GM23338 (cell line): Measurements from ENCODE around the gene PLBD1. TPM values are rescaled to one million over a fixed set of nuclear protein-coding genes. Genes with fewer than 3 reads are reported as not detected.

Experiments used
- ATAC-seq: fragments of 200-7000 bp; cut with Tn5 transposase; 3 replicates; pipeline ENCODE4 v1.9.1; 2020
- DNase-seq: peaks from one replicate; pipeline ENCODE4 v3.0.0-alpha.2; 2015; ENCODE audit warnings: low spot score
- H2AFZ ChIP-seq: fragments of 200-600 bp; sonication (generic); 2 replicates; pipeline ENCODE4 v1.8.0; 2016; ENCODE audit warnings: antibody characterized with exemption, mild to moderate bottlenecking, moderate library complexity
- H3F3A ChIP-seq: fragments of 200-600 bp; sonication (generic); replicated peaks from 2 replicates; pipeline ENCODE4 v1.8.0; 2017; ENCODE audit warnings: antibody characterized with exemption, mixed run types, low read depth
- H3K27ac ChIP-seq: fragments of 200-600 bp; sonication (generic); 2 replicates; pipeline ENCODE4 v1.6.1; 2016; ENCODE audit warnings: low read depth
- H3K27me3 ChIP-seq: fragments of 200-600 bp; sonication (generic); 2 replicates; pipeline ENCODE4 v1.8.0; 2016; ENCODE audit warnings: mild to moderate bottlenecking, mixed run types, moderate library complexity; ENCODE audit not compliant: insufficient read depth
- H3K36me3 ChIP-seq: fragments of 200-600 bp; sonication (generic); 2 replicates; pipeline ENCODE4 v1.8.0; 2016; ENCODE audit warnings: mild to moderate bottlenecking; ENCODE audit not compliant: insufficient read depth
- H3K4me1 ChIP-seq: fragments of 200-600 bp; sonication (generic); 2 replicates; pipeline ENCODE4 v1.8.0; 2016; ENCODE audit warnings: mild to moderate bottlenecking, moderate library complexity; ENCODE audit not compliant: insufficient read depth
- H3K4me2 ChIP-seq: fragments of 200-600 bp; sonication (generic); 2 replicates; pipeline ENCODE4 v1.7.1; 2017; ENCODE audit warnings: mixed run types
- H3K4me3 ChIP-seq: fragments of 200-600 bp; sonication (generic); 2 replicates; pipeline ENCODE4 v1.6.1; 2016; ENCODE audit warnings: mixed run types
- H3K79me2 ChIP-seq: fragments of 200-600 bp; sonication (generic); replicated peaks from 2 replicates; pipeline ENCODE4 v1.8.0; 2017; ENCODE audit warnings: mild to moderate bottlenecking; ENCODE audit not compliant: insufficient read depth
- H3K9me2 ChIP-seq: fragments of 200-600 bp; sonication (generic); 2 replicates; pipeline ENCODE4 v1.8.0; 2017; ENCODE audit not compliant: insufficient read depth
- H4K20me1 ChIP-seq: fragments of 200-600 bp; sonication (generic); replicated peaks from 2 replicates; pipeline ENCODE4 v1.8.0; 2017; ENCODE audit warnings: mild to moderate bottlenecking; ENCODE audit not compliant: insufficient read depth
- H3K27ac Mint-ChIP-seq: 2 replicates; pipeline ENCODE4 v1.8.0; 2020; ENCODE audit warnings: inconsistent platforms, mild to moderate bottlenecking, moderate library complexity, mixed read lengths
- H3K27me3 Mint-ChIP-seq: 3 replicates; pipeline ENCODE4 v1.8.0; 2022; ENCODE audit warnings: low read depth, mild to moderate bottlenecking, moderate library complexity, mixed read lengths, inconsistent platforms; ENCODE audit not compliant: insufficient read depth, poor library complexity
- H3K36me3 Mint-ChIP-seq: 3 replicates; pipeline ENCODE4 v1.8.0; 2021; ENCODE audit warnings: low read depth, mild to moderate bottlenecking, inconsistent platforms, moderate library complexity, mixed read lengths
- H3K4me1 Mint-ChIP-seq: 3 replicates; pipeline ENCODE4 v1.8.0; 2020; ENCODE audit warnings: mild to moderate bottlenecking, inconsistent platforms, mixed read lengths
- H3K4me3 Mint-ChIP-seq: 3 replicates; pipeline ENCODE4 v1.8.0; 2021; ENCODE audit warnings: moderate library complexity, mild to moderate bottlenecking, inconsistent platforms, mixed read lengths
- H3K9me3 Mint-ChIP-seq: 3 replicates; pipeline ENCODE4 v1.8.0; 2020; ENCODE audit warnings: moderate library complexity, mild to moderate bottlenecking, inconsistent platforms, mixed read lengths
- ETS1 ChIP-seq: IDR thresholded peaks from 2 replicates; pipeline ENCODE4 v1.6.1; 2016; ENCODE audit warnings: antibody characterized with exemption
- EZH2 ChIP-seq: fragments of 200-600 bp; sonication (generic); IDR thresholded peaks from one replicate; pipeline ENCODE4 v1.8.0; 2017; ENCODE audit warnings: antibody characterized with exemption, mild to moderate bottlenecking, low read depth; ENCODE audit not compliant: unreplicated experiment
- EZH2phosphoT487 ChIP-seq: fragments of 200-600 bp; sonication (generic); IDR thresholded peaks from one replicate; pipeline ENCODE4 v1.8.1; 2018; ENCODE audit warnings: antibody characterized with exemption; ENCODE audit not compliant: unreplicated experiment
- NANOG ChIP-seq: IDR thresholded peaks from 2 replicates; pipeline ENCODE4 v1.6.1; 2016; ENCODE audit warnings: antibody characterized with exemption, borderline replicate concordance
- STAT1 ChIP-seq: IDR thresholded peaks from one replicate; pipeline ENCODE4 v1.6.1; 2016; ENCODE audit warnings: antibody characterized with exemption; ENCODE audit not compliant: unreplicated experiment
- ZNF114 ChIP-seq: fragments of 250-450 bp; sonication (Bioruptor Pico); IDR thresholded peaks from 2 replicates; pipeline ENCODE4 v1.5.0; 2020; ENCODE audit warnings: mild to moderate bottlenecking, moderate library complexity
- polyA plus RNA-seq: library from polyadenylated mRNA; unstranded; fragments of >200 nt; fragmentation: Nextera tagmentation; extraction: Ambion mirVana; gene quantifications from 2 replicates; pipeline ENCODE4 v1.2.1, GENCODE V29; 2016
- total RNA-seq: library from RNA; depleted of rRNA; stranded (reverse); fragments of >200 nt; shearing (Covaris generic); gene quantifications from 2 replicates; pipeline ENCODE4 v1.2.3, GENCODE V29; 2014
- TF ChIP-seq, protein P1 (sequence below): IDR thresholded peaks from one replicate; pipeline ENCODE4 v1.6.1; 2018; ENCODE audit warnings: antibody characterized with exemption; ENCODE audit not compliant: unreplicated experiment
- TF ChIP-seq, protein P2 (sequence below): fragments of 250-450 bp; sonication (Bioruptor Pico); IDR thresholded peaks from 2 replicates; pipeline ENCODE4 v1.5.0; 2020; ENCODE audit warnings: mild to moderate bottlenecking, moderate library complexity

PLBD1 gene
- total and polyA plus RNA-seq, 2 experiments from 2014 or later: 10.2 to 16.3 TPM

- TF ChIP-seq, protein P1, sequence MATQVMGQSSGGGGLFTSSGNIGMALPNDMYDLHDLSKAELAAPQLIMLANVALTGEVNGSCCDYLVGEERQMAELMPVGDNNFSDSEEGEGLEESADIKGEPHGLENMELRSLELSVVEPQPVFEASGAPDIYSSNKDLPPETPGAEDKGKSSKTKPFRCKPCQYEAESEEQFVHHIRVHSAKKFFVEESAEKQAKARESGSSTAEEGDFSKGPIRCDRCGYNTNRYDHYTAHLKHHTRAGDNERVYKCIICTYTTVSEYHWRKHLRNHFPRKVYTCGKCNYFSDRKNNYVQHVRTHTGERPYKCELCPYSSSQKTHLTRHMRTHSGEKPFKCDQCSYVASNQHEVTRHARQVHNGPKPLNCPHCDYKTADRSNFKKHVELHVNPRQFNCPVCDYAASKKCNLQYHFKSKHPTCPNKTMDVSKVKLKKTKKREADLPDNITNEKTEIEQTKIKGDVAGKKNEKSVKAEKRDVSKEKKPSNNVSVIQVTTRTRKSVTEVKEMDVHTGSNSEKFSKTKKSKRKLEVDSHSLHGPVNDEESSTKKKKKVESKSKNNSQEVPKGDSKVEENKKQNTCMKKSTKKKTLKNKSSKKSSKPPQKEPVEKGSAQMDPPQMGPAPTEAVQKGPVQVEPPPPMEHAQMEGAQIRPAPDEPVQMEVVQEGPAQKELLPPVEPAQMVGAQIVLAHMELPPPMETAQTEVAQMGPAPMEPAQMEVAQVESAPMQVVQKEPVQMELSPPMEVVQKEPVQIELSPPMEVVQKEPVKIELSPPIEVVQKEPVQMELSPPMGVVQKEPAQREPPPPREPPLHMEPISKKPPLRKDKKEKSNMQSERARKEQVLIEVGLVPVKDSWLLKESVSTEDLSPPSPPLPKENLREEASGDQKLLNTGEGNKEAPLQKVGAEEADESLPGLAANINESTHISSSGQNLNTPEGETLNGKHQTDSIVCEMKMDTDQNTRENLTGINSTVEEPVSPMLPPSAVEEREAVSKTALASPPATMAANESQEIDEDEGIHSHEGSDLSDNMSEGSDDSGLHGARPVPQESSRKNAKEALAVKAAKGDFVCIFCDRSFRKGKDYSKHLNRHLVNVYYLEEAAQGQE: no peak
- TF ChIP-seq NANOG: no peak
These were observed 41.7 kb downstream of the PLBD1 start (continued) for GRCh38 chr12:14525964-14526363.

DNA sequence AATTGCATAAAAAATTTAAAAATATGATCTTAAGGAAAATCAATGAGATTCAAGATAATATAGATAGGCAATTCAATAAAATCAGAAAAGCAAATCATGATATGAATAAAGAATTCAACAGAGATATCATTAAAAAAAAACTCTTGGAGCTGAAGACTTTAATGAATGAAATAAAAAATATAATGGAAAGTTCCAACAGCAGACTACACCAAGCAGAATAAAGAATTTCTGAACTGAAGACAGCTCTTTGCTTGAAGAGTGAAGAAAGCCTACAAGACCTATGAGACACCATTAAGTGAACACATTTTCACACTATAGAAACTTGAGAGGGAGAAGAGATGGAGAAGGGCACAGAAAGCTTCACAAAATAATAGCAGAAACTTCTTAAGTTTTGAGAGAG lies 45.9 kb downstream of the PLBD1 start:
- no peak overlapping the region for H3K4me2 ChIP-seq
- TF ChIP-seq EZH2 (no peak), STAT1 (no peak), NANOG (no peak), EZH2phosphoT487 (no peak), ZNF114 (CRISPR knock-in tag) (no peak), ETS1 (no peak)
- TF ChIP-seq, protein P2, sequence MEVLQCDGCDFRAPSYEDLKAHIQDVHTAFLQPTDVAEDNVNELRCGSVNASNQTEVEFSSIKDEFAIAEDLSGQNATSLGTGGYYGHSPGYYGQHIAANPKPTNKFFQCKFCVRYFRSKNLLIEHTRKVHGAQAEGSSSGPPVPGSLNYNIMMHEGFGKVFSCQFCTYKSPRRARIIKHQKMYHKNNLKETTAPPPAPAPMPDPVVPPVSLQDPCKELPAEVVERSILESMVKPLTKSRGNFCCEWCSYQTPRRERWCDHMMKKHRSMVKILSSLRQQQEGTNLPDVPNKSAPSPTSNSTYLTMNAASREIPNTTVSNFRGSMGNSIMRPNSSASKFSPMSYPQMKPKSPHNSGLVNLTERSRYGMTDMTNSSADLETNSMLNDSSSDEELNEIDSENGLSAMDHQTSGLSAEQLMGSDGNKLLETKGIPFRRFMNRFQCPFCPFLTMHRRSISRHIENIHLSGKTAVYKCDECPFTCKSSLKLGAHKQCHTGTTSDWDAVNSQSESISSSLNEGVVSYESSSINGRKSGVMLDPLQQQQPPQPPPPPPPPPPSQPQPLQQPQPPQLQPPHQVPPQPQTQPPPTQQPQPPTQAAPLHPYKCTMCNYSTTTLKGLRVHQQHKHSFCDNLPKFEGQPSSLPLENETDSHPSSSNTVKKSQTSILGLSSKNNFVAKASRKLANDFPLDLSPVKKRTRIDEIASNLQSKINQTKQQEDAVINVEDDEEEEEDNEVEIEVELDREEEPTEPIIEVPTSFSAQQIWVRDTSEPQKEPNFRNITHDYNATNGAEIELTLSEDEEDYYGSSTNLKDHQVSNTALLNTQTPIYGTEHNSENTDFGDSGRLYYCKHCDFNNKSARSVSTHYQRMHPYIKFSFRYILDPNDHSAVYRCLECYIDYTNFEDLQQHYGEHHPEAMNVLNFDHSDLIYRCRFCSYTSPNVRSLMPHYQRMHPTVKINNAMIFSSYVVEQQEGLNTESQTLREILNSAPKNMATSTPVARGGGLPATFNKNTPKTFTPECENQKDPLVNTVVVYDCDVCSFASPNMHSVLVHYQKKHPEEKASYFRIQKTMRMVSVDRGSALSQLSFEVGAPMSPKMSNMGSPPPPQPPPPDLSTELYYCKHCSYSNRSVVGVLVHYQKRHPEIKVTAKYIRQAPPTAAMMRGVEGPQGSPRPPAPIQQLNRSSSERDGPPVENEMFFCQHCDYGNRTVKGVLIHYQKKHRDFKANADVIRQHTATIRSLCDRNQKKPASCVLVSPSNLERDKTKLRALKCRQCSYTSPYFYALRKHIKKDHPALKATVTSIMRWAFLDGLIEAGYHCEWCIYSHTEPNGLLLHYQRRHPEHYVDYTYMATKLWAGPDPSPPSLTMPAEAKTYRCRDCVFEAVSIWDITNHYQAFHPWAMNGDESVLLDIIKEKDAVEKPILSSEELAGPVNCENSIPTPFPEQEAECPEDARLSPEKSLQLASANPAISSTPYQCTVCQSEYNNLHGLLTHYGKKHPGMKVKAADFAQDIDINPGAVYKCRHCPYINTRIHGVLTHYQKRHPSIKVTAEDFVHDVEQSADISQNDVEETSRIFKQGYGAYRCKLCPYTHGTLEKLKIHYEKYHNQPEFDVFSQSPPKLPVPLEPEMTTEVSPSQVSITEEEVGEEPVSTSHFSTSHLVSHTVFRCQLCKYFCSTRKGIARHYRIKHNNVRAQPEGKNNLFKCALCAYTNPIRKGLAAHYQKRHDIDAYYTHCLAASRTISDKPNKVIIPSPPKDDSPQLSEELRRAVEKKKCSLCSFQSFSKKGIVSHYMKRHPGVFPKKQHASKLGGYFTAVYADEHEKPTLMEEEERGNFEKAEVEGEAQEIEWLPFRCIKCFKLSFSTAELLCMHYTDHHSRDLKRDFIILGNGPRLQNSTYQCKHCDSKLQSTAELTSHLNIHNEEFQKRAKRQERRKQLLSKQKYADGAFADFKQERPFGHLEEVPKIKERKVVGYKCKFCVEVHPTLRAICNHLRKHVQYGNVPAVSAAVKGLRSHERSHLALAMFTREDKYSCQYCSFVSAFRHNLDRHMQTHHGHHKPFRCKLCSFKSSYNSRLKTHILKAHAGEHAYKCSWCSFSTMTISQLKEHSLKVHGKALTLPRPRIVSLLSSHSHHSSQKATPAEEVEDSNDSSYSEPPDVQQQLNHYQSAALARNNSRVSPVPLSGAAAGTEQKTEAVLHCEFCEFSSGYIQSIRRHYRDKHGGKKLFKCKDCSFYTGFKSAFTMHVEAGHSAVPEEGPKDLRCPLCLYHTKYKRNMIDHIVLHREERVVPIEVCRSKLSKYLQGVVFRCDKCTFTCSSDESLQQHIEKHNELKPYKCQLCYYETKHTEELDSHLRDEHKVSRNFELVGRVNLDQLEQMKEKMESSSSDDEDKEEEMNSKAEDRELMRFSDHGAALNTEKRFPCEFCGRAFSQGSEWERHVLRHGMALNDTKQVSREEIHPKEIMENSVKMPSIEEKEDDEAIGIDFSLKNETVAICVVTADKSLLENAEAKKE (CRISPR knock-in tag): no peak
- H3K9me3 Mint-ChIP-seq: peaks cover 20% of the 10 kb centered on the region; the same call in 2 of the 3 replicates

More for the DNA sequence above, 45.9 kb downstream of the PLBD1 start:
- no peaks in the 10 kb centered on the region for H3K4me1 Mint-ChIP-seq
- peaks cover 3% of the 10 kb centered on the region; the same call in 2 of the 3 replicates for H3K36me3 Mint-ChIP-seq
- no peak for DNase-seq
- Histone ChIP-seq H3K4me1 (no peaks in the 10 kb centered on the region), H3K4me3 (no peak overlapping the region), H4K20me1 (no peaks in the 10 kb centered on the region), H3K36me3 (no peaks in the 10 kb centered on the region), H3F3A (no peaks in the 10 kb centered on the region), H2AFZ (no peak overlapping the region), H3K9me2 (no peaks in the 10 kb centered on the region), H3K27me3 (no peaks in the 10 kb centered on the region), H3K79me2 (no peaks in the 10 kb centered on the region), H3K27ac (no peak overlapping the region)
- ATAC-seq: no peak
- no peak overlapping the region for H3K4me3 Mint-ChIP-seq
- no peak overlapping the region for H3K27ac Mint-ChIP-seq
- H3K27me3 Mint-ChIP-seq: no peaks in the 10 kb centered on the region
